H1 (cell line): ENCODE data around the gene GSDME. TPM values are rescaled to one million over a fixed set of nuclear protein-coding genes. Genes with fewer than 3 reads are reported as not detected.

ENCODE experiments used
- CTCF ChIA-PET: fragments of 300-600 bp; sonication (Branson Sonifier 250); formaldehyde crosslinking; loops from one replicate; lab custom pipeline; 2021; ENCODE audit not compliant: partially characterized antibody; lab: Charles Lee
- POLR2A ChIA-PET: fragments of 300-600 bp; sonication (Branson Sonifier 250); formaldehyde crosslinking; loops from one replicate; lab custom pipeline; 2021; ENCODE audit warnings: inconsistent platforms; ENCODE audit not compliant: partially characterized antibody; lab: Charles Lee
- DNase-seq, 2 experiments: peaks; one replicate each; pipeline versions ENCODE4 v3.0.0 to v3.0.0-alpha.2; 2010 to 2022; ENCODE audit warnings: low spot score in 2 of 2, low read depth in 1 of 2, mixed read lengths in 1 of 2
- FAIRE-seq: peaks from 2 replicates; lab custom pipeline; 2011; peaks lifted over from hg19 to GRCh38; lab: Jason Lieb, UNC
- H2AFZ ChIP-seq: 2 replicates; pipeline ENCODE4 v1.8.1; 2012; ENCODE audit warnings: low read length, inconsistent platforms
- H2AK5ac ChIP-seq: 2 replicates; pipeline ENCODE4 v1.6.1; 2013; ENCODE audit warnings: low read depth, low read length
- H2BK120ac ChIP-seq: replicated peaks from 2 replicates; pipeline ENCODE3; 2013; ENCODE audit warnings: low read depth, low read length, inconsistent platforms
- H2BK12ac ChIP-seq: 2 replicates; pipeline ENCODE4 v1.6.1; 2013; ENCODE audit warnings: low read depth, low read length
- H2BK15ac ChIP-seq: 2 replicates; pipeline ENCODE4 v1.6.1; 2013; ENCODE audit warnings: low read length
- H2BK20ac ChIP-seq: 2 replicates; pipeline ENCODE4 v1.6.1; 2013; ENCODE audit warnings: low read length
- H2BK5ac ChIP-seq: 2 replicates; pipeline ENCODE4 v1.6.1; 2013; ENCODE audit warnings: low read depth, low read length
- H3K14ac ChIP-seq: 2 replicates; pipeline ENCODE4 v1.6.1; 2013; ENCODE audit warnings: inconsistent platforms; ENCODE audit not compliant: insufficient read length
- H3K18ac ChIP-seq: 2 replicates; pipeline ENCODE4 v1.6.1; 2013; ENCODE audit warnings: low read length; ENCODE audit errors: extremely low read depth
- H3K23ac ChIP-seq: 2 replicates; pipeline ENCODE4 v1.6.1; 2013; ENCODE audit warnings: inconsistent platforms; ENCODE audit not compliant: insufficient read length
- H3K23me2 ChIP-seq: 2 replicates; pipeline ENCODE4 v1.6.1; 2013; ENCODE audit warnings: low read depth, low read length
- H3K27ac ChIP-seq: 2 replicates; pipeline ENCODE4 v1.6.1; 2011; ENCODE audit warnings: low read depth, low read length, inconsistent platforms
- H3K27me3 ChIP-seq, 4 experiments: replicated peaks in 1 of 4; 1 replicate in 1 of 4; 2 replicates in 3 of 4; pipeline versions ENCODE4 v1.6.1 to v1.8.1; 2011 to 2013; ENCODE audit warnings: low read length in 3 of 4, mild to moderate bottlenecking in 3 of 4, inconsistent platforms in 2 of 4, mixed read lengths in 2 of 4, moderate library complexity in 1 of 4; ENCODE audit not compliant: control insufficient read depth in 3 of 4, insufficient read depth in 3 of 4; ENCODE audit errors: extremely low read depth in 1 of 4
- H3K36me3 ChIP-seq, 4 experiments: 2 replicates each; pipeline versions ENCODE4 v1.6.1 to v1.8.1; 2011 to 2013; ENCODE audit warnings: mild to moderate bottlenecking in 4 of 4, low read length in 3 of 4, moderate library complexity in 2 of 4, control low read depth in 1 of 4, inconsistent platforms in 1 of 4; ENCODE audit not compliant: insufficient read depth in 4 of 4, control insufficient read depth in 2 of 4
- H3K4ac ChIP-seq: replicated peaks from 2 replicates; pipeline ENCODE3; 2013; ENCODE audit warnings: low read length, low read depth, mixed read lengths, inconsistent platforms; ENCODE audit not compliant: insufficient read length
- H3K4me1 ChIP-seq, 4 experiments: replicated peaks in 1 of 4; 1 replicate in 1 of 4; 2 replicates in 3 of 4; pipeline versions ENCODE4 v1.6.1 to v1.8.1; 2011 to 2013; ENCODE audit warnings: low read length in 3 of 4, inconsistent platforms in 2 of 4, mixed read lengths in 1 of 4; ENCODE audit not compliant: insufficient read depth in 4 of 4, control insufficient read depth in 3 of 4
- H3K4me2 ChIP-seq, 2 experiments: 2 replicates each; pipeline versions ENCODE4 v1.6.1 to v1.8.1; 2011 to 2013; ENCODE audit warnings: low read depth in 2 of 2, low read length in 2 of 2, control low read depth in 1 of 2, inconsistent platforms in 1 of 2, mild to moderate bottlenecking in 1 of 2; ENCODE audit not compliant: insufficient read depth in 1 of 2
- H3K4me3 ChIP-seq, 4 experiments: fragments of 200-600, 300-600 bp in 1 of 4; sonication (generic), shearing (Covaris generic), sonication (Bioruptor Twin) in 1 of 4; 2 replicates each; pipeline versions ENCODE4 v1.5.1 to v1.8.1; 2011 to 2016; ENCODE audit warnings: low read length in 4 of 4, low read depth in 3 of 4, control low read depth in 2 of 4, inconsistent platforms in 2 of 4, mild to moderate bottlenecking in 2 of 4, mixed read lengths in 1 of 4, moderate library complexity in 1 of 4; ENCODE audit not compliant: insufficient read depth in 2 of 4; ENCODE audit errors: extremely low read depth in 1 of 4
- H3K56ac ChIP-seq: replicated peaks from 2 replicates; pipeline ENCODE3; 2013; ENCODE audit warnings: low read depth, mild to moderate bottlenecking, mixed read lengths, low read length, inconsistent platforms; ENCODE audit not compliant: insufficient read length
- H3K79me1 ChIP-seq: 2 replicates; pipeline ENCODE4 v1.6.1; 2013; ENCODE audit warnings: low read depth, low read length, control low read depth
- H3K79me2 ChIP-seq, 2 experiments: 2 replicates each; pipeline versions ENCODE4 v1.6.1 to v1.8.1; 2012 to 2013; ENCODE audit warnings: low read length in 2 of 2, mild to moderate bottlenecking in 2 of 2, inconsistent platforms in 1 of 2; ENCODE audit not compliant: insufficient read depth in 2 of 2, control insufficient read depth in 1 of 2
- H3K9ac ChIP-seq, 4 experiments: replicated peaks in 1 of 4; 1 replicate in 1 of 4; 2 replicates in 3 of 4; pipeline versions ENCODE4 v1.6.1 to v1.8.1; 2011 to 2013; ENCODE audit warnings: low read depth in 3 of 4, low read length in 3 of 4, control low read depth in 2 of 4, mild to moderate bottlenecking in 2 of 4, moderate library complexity in 2 of 4, inconsistent platforms in 1 of 4; ENCODE audit errors: extremely low read depth in 1 of 4
- H3K9me3 ChIP-seq, 2 experiments: 2 replicates each; pipeline versions ENCODE4 v1.6.1 to v1.8.1; 2012 to 2013; ENCODE audit warnings: mild to moderate bottlenecking in 2 of 2, moderate library complexity in 2 of 2, control low read depth in 1 of 2, inconsistent platforms in 1 of 2, low read depth in 1 of 2, low read length in 1 of 2, mixed read lengths in 1 of 2; ENCODE audit not compliant: insufficient read depth in 2 of 2
- H4K20me1 ChIP-seq, 2 experiments: replicated peaks in 1 of 2; 2 replicates each; pipeline versions ENCODE3 to v1.8.1; 2011 to 2013; ENCODE audit warnings: inconsistent platforms in 2 of 2, low read length in 2 of 2, mild to moderate bottlenecking in 1 of 2; ENCODE audit not compliant: insufficient read depth in 2 of 2, control insufficient read depth in 1 of 2
- H4K5ac ChIP-seq: 2 replicates; pipeline ENCODE4 v1.6.1; 2013; ENCODE audit warnings: low read length, low read depth, mixed read lengths, inconsistent platforms; ENCODE audit not compliant: insufficient read length
- H4K8ac ChIP-seq: 2 replicates; pipeline ENCODE4 v1.8.0; 2013; ENCODE audit warnings: mild to moderate bottlenecking, moderate library complexity, low read length, inconsistent platforms; ENCODE audit not compliant: insufficient read depth; ENCODE audit errors: extremely low read depth
- H4K91ac ChIP-seq: replicated peaks from 2 replicates; pipeline ENCODE3; 2013; ENCODE audit warnings: low read length, mixed read lengths, inconsistent platforms; ENCODE audit not compliant: insufficient read length
- WGBS, 2 experiments: shearing (Covaris generic) in 1 of 2; methylation state at CpG; one replicate each; pipeline versions ENCODE4 v1.1.6 to v1.1.7; 2013 to 2015; ENCODE audit warnings: low lambda C conversion rate in 2 of 2, mixed read lengths in 2 of 2, inconsistent platforms in 1 of 2, low coverage in 1 of 2, missing lambda C conversion rate in 1 of 2; ENCODE audit not compliant: insufficient replicate concordance in 2 of 2, insufficient coverage in 1 of 2, insufficient read length in 1 of 2; ENCODE audit errors: extremely low coverage in 1 of 2, missing lambda C conversion rate in 1 of 2; 5-methylcytosine and 5-hydroxymethylcytosine counted together
- polyA plus RNA-seq, 7 experiments: library from polyadenylated mRNA; depleted of rRNA in 3 of 7; stranded (reverse) in 5 of 7; unstranded in 2 of 7; fragments of >200 nt in 5 of 7; fragments of 200-250 nt in 2 of 7; gene quantifications; 1 replicate in 5 of 7; 2 replicates in 1 of 7; 4 replicates in 1 of 7; pipeline versions ENCODE4 v1.2.1 to v1.2.3, GENCODE V29; 2011 to 2013; ENCODE audit warnings: missing spikeins in 2 of 7, mixed read lengths in 2 of 7
- total RNA-seq: library from RNA; stranded (reverse); fragmentation: NEBNext Ultra II Directional; extraction: Animal tissue kit (Norgen Biotek cat#: 25700); gene quantifications from 2 replicates; pipeline ENCODE4 v1.2.1, GENCODE V29; 2021

GSDME gene
- total and polyA plus RNA-seq, 2 of the 8 experiments (the other 6 are each of a cell fraction or from before 2014, with no cell fraction given): 5.4 to 7.6 TPM

DNA sequence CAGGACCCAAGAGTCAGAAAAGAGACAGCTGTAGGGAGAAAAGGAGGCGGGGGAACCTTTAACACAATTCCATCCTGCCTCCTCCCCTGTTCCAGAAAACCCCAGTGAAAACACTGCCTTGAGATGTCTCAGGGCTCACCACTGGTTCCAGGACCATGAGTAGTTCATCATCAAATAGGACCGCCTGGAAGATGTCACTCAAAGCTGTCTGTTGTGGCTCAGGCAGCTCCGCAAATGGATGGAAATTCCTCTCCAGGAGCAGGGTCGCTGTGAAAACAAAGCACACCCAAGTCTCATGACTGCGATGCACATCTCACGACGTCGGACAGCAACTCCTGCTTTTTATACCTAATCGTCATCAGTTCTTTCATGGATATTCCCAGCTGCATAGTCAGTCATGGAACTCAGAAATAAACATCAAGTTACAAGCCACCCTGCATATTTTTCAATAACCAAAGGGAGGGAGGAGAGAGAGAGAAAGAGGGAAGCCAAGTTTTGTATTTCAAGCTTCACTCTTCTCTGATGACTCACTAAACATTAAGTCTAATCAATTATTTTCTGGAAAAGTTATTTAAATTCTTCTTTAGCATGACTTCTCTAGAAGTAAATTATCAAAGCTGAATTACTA is 49.2 kb downstream of the GSDME start:
- Histone ChIP-seq H2BK20ac (no peak overlapping the region), H3K9me3 (no peaks in the 10 kb centered on the region), H3K36me3 (no peaks in the 10 kb centered on the region), H3K27me3 (no peaks in the 10 kb centered on the region), H3K23me2 (no peaks in the 10 kb centered on the region), H2BK12ac (no peak overlapping the region), H2BK120ac (no peak overlapping the region), H2AFZ (no peak overlapping the region), H3K18ac (no peak overlapping the region), H2BK5ac (no peak overlapping the region), H3K4me2 (no peak overlapping the region), H3K23ac (no peak overlapping the region), H3K56ac (no peak overlapping the region), H2BK15ac (no peak overlapping the region), H3K14ac (no peak overlapping the region), H3K4me1 (peaks cover 0 to 6% (median 2%) of the 10 kb centered on the region in 4 experiments; a peak in 3 of 7 replicates), H3K4me3 (no peak overlapping the region), H4K5ac (no peak overlapping the region), H4K91ac (no peak overlapping the region), H2AK5ac (no peak overlapping the region), H3K79me1 (no peaks in the 10 kb centered on the region), H3K27ac (no peak overlapping the region), H3K9ac (no peak overlapping the region), H3K4ac (no peak overlapping the region), H4K8ac (no peak overlapping the region), H3K79me2 (no peaks in the 10 kb centered on the region), H4K20me1 (peaks cover 0 to 4% of the 10 kb centered on the region in 2 experiments)
- FAIRE-seq (no peak), DNase-seq (peak in 1 of 2 experiments; percentile 39)
- CTCF ChIA-PET: interaction anchor here (0.5 to 2.7 kb wide), 8 partner anchors 8 to 554 kb away, joined by 3 to 12 read pairs (median 4); no protein-coding TSS in a partner anchor
- POLR2A ChIA-PET: interaction anchor here (0.7 to 1.0 kb wide), 2 partner anchors 10 to 50 kb away, joined by 3 to 4 read pairs; no protein-coding TSS in a partner anchor
- 83% methylated on average over 9 of the region's 9 CpGs; no CpG with 5 or more reads in 1 of the 2 experiments for WGBS, 2 experiments
